Adrenal gland (tissue), 12 donors: ENCODE measurements around the gene CD207. TPM values are rescaled to one million over a fixed set of nuclear protein-coding genes. Genes with fewer than 3 reads are reported as not detected.

Experiments used
- DNase-seq, 7 donors: peaks; one replicate each; pipeline ENCODE4 v3.0.0-alpha.2; 2019 to 2020
- H3K27ac ChIP-seq, 5 donors: fragments of 200-600 bp; sonication (generic) in 4 of 5; 1 replicate in 3 of 5; 2 replicates in 2 of 5; pipeline versions ENCODE4 v1.5.1 to v1.8.0; 2016 to 2020; ENCODE audit warnings: mild to moderate bottlenecking in 1 of 5
- H3K27me3 ChIP-seq: fragments of 200-600 bp; 2 replicates; pipeline ENCODE4 v1.8.0; 2021
- H3K36me3 ChIP-seq, 2 donors: fragments of 200-600 bp; replicated peaks in 1 of 2; 1 replicate in 1 of 2; 2 replicates in 1 of 2; pipeline versions ENCODE4 v1.5.1 to v1.8.0; 2018 to 2022
- H3K4me1 ChIP-seq, 2 donors: fragments of 200-600 bp; replicated peaks in 1 of 2; 1 replicate in 1 of 2; 2 replicates in 1 of 2; pipeline versions ENCODE4 v1.5.1 to v1.8.0; 2018 to 2021
- H3K4me3 ChIP-seq, 4 donors: fragments of 200-600 bp; sonication (generic) in 3 of 4; one replicate each; pipeline ENCODE4 v1.5.1; 2016 to 2018
- H3K9me3 ChIP-seq, 3 donors: fragments of 200-600 bp; sonication (generic) in 1 of 3; replicated peaks in 1 of 3; 1 replicate in 2 of 3; 2 replicates in 1 of 3; pipeline versions ENCODE4 v1.5.1 to v1.8.0; 2016 to 2021
- CTCF ChIP-seq, 6 experiments: fragments of 450-650 bp in 4 of 6; fragments of 200-600 bp in 2 of 6; sonication (generic) in 1 of 6; IDR thresholded peaks; 1 replicate in 5 of 6; 2 replicates in 1 of 6; pipeline versions ENCODE4 v1.5.1 to v1.8.0; 2016 to 2021; ENCODE audit warnings: antibody characterized with exemption in 6 of 6, mild to moderate bottlenecking in 2 of 6, moderate library complexity in 1 of 6
- POLR2A ChIP-seq, 2 donors: fragments of 450-650 bp; IDR thresholded peaks; one replicate each; pipeline ENCODE4 v1.6.1; 2017; ENCODE audit warnings: antibody characterized with exemption in 2 of 2, mild to moderate bottlenecking in 2 of 2, moderate library complexity in 1 of 2
- WGBS, 4 donors: extraction: QIAGEN DNeasy Blood & Tissue Kit in 2 of 4; methylation state at CpG; one replicate each; pipeline versions ENCODE4 v1.1.5 to v1.1.7; 2013 to 2017; 5-methylcytosine and 5-hydroxymethylcytosine counted together
- intact Hi-C, 2 donors: fragments of 100-400 bp; cut with DNase I; formaldehyde crosslinking; loops; one replicate each; pipeline versions ENCODE4 v1.14.1 to v1.15.0; 2022 to 2023
- polyA plus RNA-seq, 3 donors: library from polyadenylated mRNA; stranded (reverse); fragments of 200-250 nt in 2 of 3; fragments of 350-450 nt in 1 of 3; fragmentation: Illumina TruSeq in 1 of 3; extraction: RNeasy Lipid Tissue Mini Kit (QIAGEN cat#74804) in 1 of 3; gene quantifications; one replicate each; pipeline ENCODE4 v1.2.3, GENCODE V29; 2013 to 2014
- total RNA-seq, 9 donors: library from RNA; depleted of rRNA in 4 of 9; stranded (reverse); fragments of >200 nt in 4 of 9; fragments of 120-200 nt in 1 of 9; fragmentation: NEBNext Ultra II Directional in 1 of 9; extraction: Animal tissue kit (Norgen Biotek cat#: 25700) in 1 of 9; gene quantifications; one replicate each; pipeline versions ENCODE4 v1.1.0 to v1.2.4, GENCODE V29; 2013 to 2023
- donor health status: healthy with polysubstance abuse.
- donor health status: Bipolar disorder and iron deficiency.
- donor health status: DM: yes; HTN: yes; CAD: no.
- donor health status: DM: no; HTN: no; CAD: no.
- donor health status: DM: no; HTN: no; CAD: no.
- donor health status: DM: yes; HTN: yes; CAD: no.

CD207 gene
- total and polyA plus RNA-seq, 12 donors: 0.07 to 0.10 TPM; not detected in 10

GRCh38 chr2:70826696-70827350, 8.8 kb downstream of the CD207 start:
- H3K9me3 ChIP-seq: no peaks in the 10 kb centered on the region
- DNase-seq: no peak
- H3K27ac ChIP-seq: no peak overlapping the region
- no peaks in the 10 kb centered on the region for H3K4me1 ChIP-seq
- WGBS, 4 donors: 57 to 82% (median 64%) methylated on average over 4 of the region's 4 CpGs
- TF ChIP-seq POLR2A (IDR thresholded peaks at IDR 0.05) (no peak), CTCF (IDR thresholded peaks at IDR 0.05) (no peak)
- H3K36me3 ChIP-seq: no peaks in the 10 kb centered on the region
- no peak overlapping the region for H3K4me3 ChIP-seq
- intact Hi-C loops: no loop called here
- no peaks in the 10 kb centered on the region for H3K27me3 ChIP-seq

GRCh38 chr2:70823249-70823648, 12.4 kb downstream of the CD207 start:
- whole genome bisulfite sequencing, 4 donors: 76 to 90% (median 84%) methylated on average over 4 to 5 of the region's 5 CpGs
- H3K4me1 ChIP-seq: no peaks in the 10 kb centered on the region
- no peaks in the 10 kb centered on the region for H3K27me3 ChIP-seq
- no peak overlapping the region for H3K4me3 ChIP-seq
- no peaks in the 10 kb centered on the region for H3K9me3 ChIP-seq
- intact Hi-C loops: no loop called here
- no peak for TF ChIP-seq POLR2A (IDR thresholded peaks at IDR 0.05)
- no peak for TF ChIP-seq CTCF (IDR thresholded peaks at IDR 0.05)
- no peaks in the 10 kb centered on the region for H3K36me3 ChIP-seq
- H3K27ac ChIP-seq: no peak overlapping the region
- DNase-seq: no peak

- no peaks in the 10 kb centered on the region for H3K4me1 ChIP-seq
- intact Hi-C loops: no loop called here
- H3K27me3 ChIP-seq: no peaks in the 10 kb centered on the region
- TF ChIP-seq CTCF (IDR thresholded peaks at IDR 0.05) (no peak), POLR2A (IDR thresholded peaks at IDR 0.05) (no peak)
- no peak overlapping the region for H3K27ac ChIP-seq
- no peak overlapping the region for H3K4me3 ChIP-seq
- no peaks in the 10 kb centered on the region for H3K36me3 ChIP-seq
- H3K9me3 ChIP-seq: no peaks in the 10 kb centered on the region
- no peak for DNase-seq
- WGBS, 4 donors: 72 to 89% (median 79%) methylated on average over 8 of the region's 8 CpGs; no CpG with 5 or more reads in 1 of the 4 donors
Measured at GRCh38 chr2:70822843-70823242, 12.8 kb downstream of the CD207 start.

- 66 to 83% (median 72%) methylated on average over 7 of the region's 7 CpGs for WGBS, 4 donors
Measured at GRCh38 chr2:70820499-70820898, 15.1 kb downstream of the CD207 start, which contains the start of gene CLEC4F. Gene CLEC4F (minus strand): TSS chr2:70820599. CDS start chr2:70820523, 76 bp downstream.

More at GRCh38 chr2:70820499-70820898, 15.1 kb downstream of the CD207 start, which contains the start of gene CLEC4F:
- Histone ChIP-seq H3K36me3 (no peaks in the 10 kb centered on the region), H3K4me1 (no peaks in the 10 kb centered on the region), H3K9me3 (no peaks in the 10 kb centered on the region), H3K4me3 (no peak within 1 kb of the TSS), H3K27ac (no peak within 1 kb of the TSS), H3K27me3 (no peaks in the 10 kb centered on the region)
- DNase-seq: no peak
- TF ChIP-seq CTCF (IDR thresholded peaks at IDR 0.05) (no peak), POLR2A (IDR thresholded peaks at IDR 0.05) (no peak)
- intact Hi-C loops: no loop called here
